Nephron progenitor cell (in vitro differentiated cells): ENCODE results near the gene APLP1.

Experiments used
- DNase-seq: peaks from one replicate; pipeline ENCODE4 v3.0.0; 2021
- H3K27ac Mint-ChIP-seq: 2 replicates; pipeline ENCODE4 v1.8.0; 2021; ENCODE audit warnings: mild to moderate bottlenecking, moderate library complexity, mixed read lengths
- H3K27me3 Mint-ChIP-seq: 2 replicates; pipeline ENCODE4 v1.8.0; 2021; ENCODE audit warnings: mild to moderate bottlenecking, low read depth, mixed read lengths; ENCODE audit not compliant: poor library complexity
- H3K36me3 Mint-ChIP-seq: 2 replicates; pipeline ENCODE4 v1.8.0; 2021; ENCODE audit warnings: low read depth, mixed read lengths
- H3K4me1 Mint-ChIP-seq: 2 replicates; pipeline ENCODE4 v1.8.0; 2021; ENCODE audit warnings: mixed read lengths
- H3K4me3 Mint-ChIP-seq: 2 replicates; pipeline ENCODE4 v1.8.0; 2021; ENCODE audit warnings: mild to moderate bottlenecking, moderate library complexity, mixed read lengths
- H3K9me3 Mint-ChIP-seq: 2 replicates; pipeline ENCODE4 v1.8.0; 2021; ENCODE audit warnings: mild to moderate bottlenecking, moderate library complexity, mixed read lengths
- CTCF ChIP-seq: fragments of 200-600 bp; sonication (generic); IDR thresholded peaks from 2 replicates; pipeline ENCODE4 v1.5.0; 2021; ENCODE audit warnings: antibody characterized with exemption

The APLP1 gene

GRCh38 chr19:35904311-35905068, 36.1 kb downstream of the APLP1 start:
- no peak for DNase-seq
- H3K27ac Mint-ChIP-seq, result no peak overlapping the region
- peaks cover 28% of the 10 kb centered on the region for H3K27me3 Mint-ChIP-seq
- no peaks in the 10 kb centered on the region for H3K9me3 Mint-ChIP-seq
- H3K4me3 Mint-ChIP-seq, result peak overlapping the region; percentile 33
- TF ChIP-seq CTCF, result no peak
- peaks cover 64% of the 10 kb centered on the region for H3K4me1 Mint-ChIP-seq
- no peaks in the 10 kb centered on the region for H3K36me3 Mint-ChIP-seq

- H3K27me3 Mint-ChIP-seq, result peaks cover 31% of the 10 kb centered on the region
- H3K36me3 Mint-ChIP-seq, result no peaks in the 10 kb centered on the region
- H3K4me3 Mint-ChIP-seq, result peak overlapping the region; percentile 33
- no peak for DNase-seq
- peaks cover 67% of the 10 kb centered on the region for H3K4me1 Mint-ChIP-seq
- no peak overlapping the region for H3K27ac Mint-ChIP-seq
- no peak for TF ChIP-seq CTCF
- H3K9me3 Mint-ChIP-seq, result no peaks in the 10 kb centered on the region
These were observed 36.9 kb downstream of the APLP1 start for GRCh38 chr19:35905178-35905727.

GRCh38 chr19:35907377-35907745, 39.0 kb downstream of the APLP1 start:
- peaks cover 54% of the 10 kb centered on the region for H3K4me1 Mint-ChIP-seq
- no peak overlapping the region for H3K4me3 Mint-ChIP-seq
- DNase-seq, result peak; percentile 50
- H3K36me3 Mint-ChIP-seq, result no peaks in the 10 kb centered on the region
- H3K27ac Mint-ChIP-seq, result peak overlapping the region; percentile 83
- no peak for TF ChIP-seq CTCF
- peaks cover 24% of the 10 kb centered on the region for H3K27me3 Mint-ChIP-seq
- no peaks in the 10 kb centered on the region for H3K9me3 Mint-ChIP-seq

GRCh38 chr19:35908010-35908441, 39.7 kb downstream of the APLP1 start, which contains the start of gene TYROBP:
TSS of gene TYROBP (minus strand) at chr19:35908295. CDS start at chr19:35908228, 67 bp downstream.
- no peak for DNase-seq
- no peaks in the 10 kb centered on the region for H3K36me3 Mint-ChIP-seq
- H3K9me3 Mint-ChIP-seq, result no peaks in the 10 kb centered on the region
- H3K27me3 Mint-ChIP-seq, result peaks cover 18% of the 10 kb centered on the region
- H3K4me1 Mint-ChIP-seq, result peaks cover 49% of the 10 kb centered on the region
- no peak within 1 kb of the TSS for H3K4me3 Mint-ChIP-seq
- peak within 1 kb of the TSS; percentile 83 for H3K27ac Mint-ChIP-seq
- no peak for TF ChIP-seq CTCF

GRCh38 chr19:35908973-35909683, 40.8 kb downstream of the APLP1 start:
- no peak overlapping the region for H3K4me3 Mint-ChIP-seq
- TF ChIP-seq CTCF, result no peak
- H3K36me3 Mint-ChIP-seq, result no peaks in the 10 kb centered on the region
- H3K9me3 Mint-ChIP-seq, result no peaks in the 10 kb centered on the region
- peaks cover 40% of the 10 kb centered on the region for H3K4me1 Mint-ChIP-seq
- peaks cover 14% of the 10 kb centered on the region for H3K27me3 Mint-ChIP-seq
- no peak for DNase-seq
- peak overlapping the region; percentile 33 for H3K27ac Mint-ChIP-seq
